HAP-1 (cell line): ENCODE results near the gene MAP2K4.

Experiments used
- DNase-seq, 2 experiments: peaks; one replicate each; pipeline ENCODE4 v3.0.0-alpha.2; 2016 to 2020; ENCODE audit warnings: low spot score in 2 of 2
- H3K27me3 ChIP-seq: fragments of 250-450 bp; sonication (Bioruptor Pico); 2 replicates; pipeline ENCODE4 v1.5.1; 2020; ENCODE audit warnings: low read depth, mild to moderate bottlenecking, moderate library complexity
- H3K36me3 ChIP-seq: fragments of 250-450 bp; sonication (Bioruptor Pico); replicated peaks from 2 replicates; pipeline ENCODE4 v1.5.1; 2020; ENCODE audit warnings: mild to moderate bottlenecking
- H3K4me1 ChIP-seq: fragments of 250-450 bp; sonication (Bioruptor Pico); 2 replicates; pipeline ENCODE4 v1.5.1; 2020; ENCODE audit warnings: mild to moderate bottlenecking
- H3K4me3 ChIP-seq: fragments of 250-450 bp; sonication (Bioruptor Pico); 2 replicates; pipeline ENCODE4 v1.5.1; 2020; ENCODE audit warnings: mild to moderate bottlenecking, moderate library complexity
- H3K9me3 ChIP-seq: fragments of 250-450 bp; sonication (Bioruptor Pico); 2 replicates; pipeline ENCODE4 v1.5.1; 2020; ENCODE audit warnings: mild to moderate bottlenecking, moderate library complexity
- in situ Hi-C: fragments of 300-500 bp; cut with MboI; formaldehyde crosslinking; loops from 3 replicates; pipeline ENCODE4 v1.14.3; 2020; ENCODE audit warnings: low sequenced_read_pairs, inconsistent platforms, mixed read lengths

Gene MAP2K4

DNA sequence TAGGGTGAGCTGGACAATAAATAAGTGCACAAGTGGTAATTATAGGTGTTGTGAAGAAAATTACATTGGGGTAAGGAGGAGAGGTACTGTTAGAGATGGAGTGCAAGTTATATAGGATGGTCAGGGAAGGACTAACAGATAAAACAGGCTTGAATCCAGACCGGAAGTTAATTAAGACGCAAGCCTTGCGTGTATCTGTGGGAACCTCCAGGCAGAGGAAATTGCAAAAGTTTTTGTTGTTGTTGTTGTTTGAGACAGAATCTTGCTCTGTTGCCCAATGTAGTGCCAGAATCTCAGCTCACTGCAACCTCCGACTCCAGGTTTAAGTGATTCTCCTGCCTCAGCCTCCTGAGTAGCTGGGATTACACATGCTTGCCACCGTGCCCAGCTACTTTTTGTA is 21.0 kb upstream of the MAP2K4 start:
- in situ Hi-C loops: loop anchor here (25.0 kb wide), 4 partner anchors 1013 to 1337 kb away; partner anchors contain the start of genes ELAC2, MYH3 and TMEM220
- H3K36me3 ChIP-seq: no peaks in the 10 kb centered on the region
- H3K9me3 ChIP-seq: no peaks in the 10 kb centered on the region
- H3K4me1 ChIP-seq: peaks cover 13% of the 10 kb centered on the region
- DNase-seq: no peak
- H3K27me3 ChIP-seq: no peaks in the 10 kb centered on the region
- no peak overlapping the region for H3K4me3 ChIP-seq

DNA sequence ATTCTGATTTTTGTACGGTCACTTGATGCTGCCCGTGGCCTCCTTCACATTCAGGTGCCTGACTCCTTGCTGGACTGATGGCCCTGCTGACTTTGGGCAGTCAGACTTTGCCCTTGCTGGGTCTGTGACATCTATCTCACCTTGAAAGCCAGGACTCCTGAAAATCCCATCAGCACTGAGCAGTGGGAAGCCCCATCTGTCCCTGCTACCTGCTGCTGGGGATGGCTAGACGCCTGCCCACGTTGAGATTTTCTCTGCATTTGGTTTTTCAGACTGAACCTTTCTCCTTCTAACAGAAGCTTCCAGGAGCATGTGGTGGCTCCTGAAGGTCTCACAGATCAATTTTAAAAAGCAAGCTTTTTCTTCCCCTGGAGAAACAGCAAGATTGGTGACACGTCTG is 13.2 kb upstream of the MAP2K4 start:
- Histone ChIP-seq H3K36me3 (no peaks in the 10 kb centered on the region), H3K4me3 (no peak overlapping the region), H3K27me3 (no peaks in the 10 kb centered on the region), H3K9me3 (no peaks in the 10 kb centered on the region), H3K4me1 (no peaks in the 10 kb centered on the region)
- in situ Hi-C loops: loop anchor here (25.0 kb wide), 1 partner anchor 1005 kb away; the partner anchor contains the start of gene ELAC2
- no peak for DNase-seq

DNA sequence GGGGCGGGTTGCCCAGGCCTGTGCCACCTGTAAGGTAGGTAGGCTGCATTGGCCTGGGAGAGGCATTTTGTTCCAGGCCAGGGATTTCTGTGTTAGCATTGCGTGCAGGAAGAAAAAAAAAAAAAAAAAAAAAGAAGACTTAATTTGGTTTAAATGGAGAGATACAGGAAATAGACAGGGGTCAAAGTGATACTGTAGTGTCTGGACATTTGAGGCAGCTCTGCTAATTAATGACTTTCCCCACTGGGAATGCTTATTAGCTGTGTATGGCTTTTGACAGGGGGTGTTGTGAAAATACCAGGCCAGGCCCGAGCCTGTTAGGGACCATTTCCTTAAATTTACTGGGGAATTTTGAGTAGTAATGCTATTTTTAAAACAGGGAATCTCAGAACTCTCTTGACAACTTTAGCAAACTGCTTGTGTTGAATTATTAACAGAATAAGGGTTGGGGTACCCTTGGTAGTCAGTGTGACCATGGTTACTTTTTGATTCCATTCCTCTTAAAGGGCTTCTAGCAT is 1.0 kb downstream of the MAP2K4 start:
- Histone ChIP-seq H3K4me3 (peak overlapping the region; percentile 39), H3K27me3 (no peaks in the 10 kb centered on the region), H3K9me3 (no peaks in the 10 kb centered on the region), H3K36me3 (no peaks in the 10 kb centered on the region; the same call in 1 of the 2 replicates), H3K4me1 (peaks cover 22% of the 10 kb centered on the region)
- in situ Hi-C loops: loop anchor here (25.0 kb wide), 1 partner anchor 991 kb away; the partner anchor contains the start of gene ELAC2
- DNase-seq: no peak

DNA sequence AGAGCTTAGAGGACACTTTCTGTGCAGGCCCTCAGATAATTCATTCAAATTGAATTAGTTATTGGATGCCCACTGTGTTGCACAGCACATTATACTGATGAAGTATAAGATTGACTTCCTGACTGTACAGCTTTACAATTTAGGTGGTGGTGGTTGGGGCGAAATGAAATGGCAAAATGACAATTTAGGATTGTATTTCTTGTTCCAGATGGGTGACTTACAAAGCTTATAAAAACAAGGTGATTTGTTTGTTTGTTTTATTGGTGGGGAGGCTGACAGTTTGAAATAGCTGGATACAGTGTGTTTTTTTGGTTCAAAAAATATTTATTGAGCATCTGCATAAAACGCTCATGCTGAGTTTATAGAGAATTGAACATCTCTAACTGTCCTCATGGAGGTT is 1.6 kb downstream of the MAP2K4 start:
- Histone ChIP-seq H3K9me3 (no peaks in the 10 kb centered on the region), H3K4me1 (peaks cover 22% of the 10 kb centered on the region), H3K4me3 (peak overlapping the region; percentile 39), H3K27me3 (no peaks in the 10 kb centered on the region), H3K36me3 (peaks cover 4% of the 10 kb centered on the region; the same call in 1 of the 2 replicates)
- in situ Hi-C loops: loop anchor here (25.0 kb wide), 1 partner anchor 990 kb away; the partner anchor contains the start of gene ELAC2
- DNase-seq: no peak

DNA sequence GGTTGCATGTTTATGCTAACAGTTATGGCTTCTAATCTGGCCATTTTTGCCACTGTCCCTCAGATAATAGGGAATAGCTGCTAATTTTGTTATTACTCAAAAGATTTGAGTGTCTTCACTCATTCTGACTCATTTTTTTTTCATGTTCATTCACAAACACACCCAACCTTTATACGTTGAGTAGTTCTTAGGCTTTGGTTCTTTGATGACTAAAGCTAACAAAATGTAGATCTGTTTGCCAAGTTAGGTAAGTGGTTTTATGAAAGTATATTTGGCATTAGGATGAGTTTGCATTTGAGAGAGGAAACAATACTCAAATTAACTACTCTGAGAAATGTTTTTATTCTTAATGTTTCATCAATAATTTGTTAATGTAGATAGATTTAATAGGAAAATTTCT is 3.6 kb downstream of the MAP2K4 start:
- in situ Hi-C loops: loop anchor here (25.0 kb wide), 1 partner anchor 988 kb away; the partner anchor contains the start of gene ELAC2

DNA sequence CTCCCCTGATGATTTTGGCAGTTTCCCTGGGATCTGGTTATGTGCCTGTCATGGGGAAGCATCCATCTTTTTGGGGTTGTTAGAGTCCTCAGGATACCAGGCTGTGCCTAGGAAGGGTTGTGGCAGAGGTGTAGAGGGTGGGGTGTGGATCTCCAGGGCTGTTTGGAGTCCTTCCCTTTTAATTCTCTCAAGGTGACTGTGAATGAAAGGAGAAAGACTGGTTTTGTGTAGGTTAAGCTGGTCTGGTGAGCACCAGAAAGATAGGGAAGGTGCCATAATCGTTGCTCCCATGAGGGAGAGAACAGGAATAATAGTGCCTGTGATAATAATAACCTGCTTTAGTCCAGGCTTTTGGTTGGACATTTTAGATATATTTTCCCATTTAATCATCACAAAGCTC is 7.0 kb downstream of the MAP2K4 start:
- Histone ChIP-seq H3K9me3 (no peaks in the 10 kb centered on the region), H3K4me1 (peaks cover 3% of the 10 kb centered on the region), H3K27me3 (no peaks in the 10 kb centered on the region), H3K4me3 (no peak overlapping the region), H3K36me3 (peaks cover 4% of the 10 kb centered on the region; the same call in 1 of the 2 replicates)
- no peak for DNase-seq
- in situ Hi-C loops: no loop called here

More for the DNA sequence above, 3.6 kb downstream of the MAP2K4 start:
- H3K27me3 ChIP-seq: no peaks in the 10 kb centered on the region
- no peaks in the 10 kb centered on the region for H3K9me3 ChIP-seq
- H3K36me3 ChIP-seq: peaks cover 4% of the 10 kb centered on the region; the same call in 1 of the 2 replicates
- no peak overlapping the region for H3K4me3 ChIP-seq
- H3K4me1 ChIP-seq: peaks cover 13% of the 10 kb centered on the region
- no peak for DNase-seq

DNA sequence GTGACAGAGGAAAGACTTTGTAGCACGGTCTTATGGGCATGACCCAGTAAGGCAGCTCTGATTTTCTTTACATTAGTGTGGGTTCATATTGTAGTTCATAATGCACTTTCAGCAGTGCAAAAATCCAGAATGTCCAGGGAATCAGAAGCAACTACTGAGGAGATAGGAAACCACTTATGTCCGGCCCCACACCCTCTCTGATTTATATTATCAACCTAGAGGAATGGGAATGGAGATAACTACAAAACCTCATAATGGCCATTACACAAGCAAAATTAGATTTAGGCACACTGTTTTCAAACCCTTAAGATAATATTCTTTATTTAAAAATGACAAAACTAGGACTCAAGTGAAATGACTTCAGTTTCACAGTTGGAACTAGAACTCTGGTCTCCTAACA is 7.9 kb downstream of the MAP2K4 start:
- Histone ChIP-seq H3K4me3 (no peak overlapping the region), H3K4me1 (no peaks in the 10 kb centered on the region; the same call in 1 of the 2 replicates), H3K27me3 (no peaks in the 10 kb centered on the region), H3K9me3 (no peaks in the 10 kb centered on the region), H3K36me3 (peaks cover 4% of the 10 kb centered on the region; the same call in 1 of the 2 replicates)
- in situ Hi-C loops: no loop called here
- DNase-seq: no peak

DNA sequence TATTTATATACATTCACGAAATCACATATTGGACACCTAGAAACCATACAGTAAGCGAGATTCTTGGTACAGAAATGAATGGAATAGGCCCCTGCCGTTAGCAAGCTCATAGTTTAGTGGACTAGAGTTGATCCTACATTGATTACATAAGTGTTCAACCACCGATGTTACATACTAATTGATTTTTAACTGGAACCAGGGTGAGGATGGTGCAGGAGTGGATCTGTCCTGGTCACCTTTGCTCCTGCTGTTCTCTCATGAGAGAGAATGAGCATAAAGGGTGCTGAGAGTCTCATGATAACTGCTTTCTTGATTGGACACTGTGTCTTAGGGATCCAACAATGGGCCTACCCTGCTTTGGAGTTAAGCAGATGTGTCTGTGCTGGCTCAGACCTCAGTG is 13.9 kb downstream of the MAP2K4 start:
- H3K4me1 ChIP-seq: no peaks in the 10 kb centered on the region; the same call in 1 of the 2 replicates
- H3K9me3 ChIP-seq: no peaks in the 10 kb centered on the region
- H3K4me3 ChIP-seq: no peak overlapping the region
- no peak for DNase-seq
- no peaks in the 10 kb centered on the region for H3K27me3 ChIP-seq
- 0 out of 2 replicates have a peak, but pooled peaks cover 3% of the 10 kb centered on the region for H3K36me3 ChIP-seq
- in situ Hi-C loops: no loop called here

DNA sequence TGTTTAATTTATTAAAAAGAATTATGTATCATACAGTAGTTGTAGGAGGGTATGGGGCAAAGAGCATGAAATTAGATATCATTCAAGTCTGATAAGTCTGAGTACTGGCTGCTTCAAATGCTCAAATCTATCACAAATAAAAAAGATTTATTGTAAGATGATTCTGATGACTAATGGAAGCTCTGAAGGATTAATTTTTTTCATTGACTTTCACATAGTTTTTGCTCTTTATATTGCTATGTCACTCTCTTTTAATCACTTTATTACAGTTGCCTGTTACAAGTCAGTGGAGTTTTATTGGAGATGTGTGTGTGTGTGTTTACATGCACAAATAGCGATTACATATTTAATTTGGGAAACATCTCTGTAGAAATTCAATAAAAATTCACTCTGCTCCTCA is 15.0 kb downstream of the MAP2K4 start:
- Histone ChIP-seq H3K9me3 (no peaks in the 10 kb centered on the region), H3K27me3 (no peaks in the 10 kb centered on the region), H3K4me1 (no peaks in the 10 kb centered on the region; the same call in 1 of the 2 replicates), H3K36me3 (0 out of 2 replicates have a peak, but pooled peaks cover 3% of the 10 kb centered on the region), H3K4me3 (no peak overlapping the region)
- DNase-seq: no peak
- in situ Hi-C loops: no loop called here

DNA sequence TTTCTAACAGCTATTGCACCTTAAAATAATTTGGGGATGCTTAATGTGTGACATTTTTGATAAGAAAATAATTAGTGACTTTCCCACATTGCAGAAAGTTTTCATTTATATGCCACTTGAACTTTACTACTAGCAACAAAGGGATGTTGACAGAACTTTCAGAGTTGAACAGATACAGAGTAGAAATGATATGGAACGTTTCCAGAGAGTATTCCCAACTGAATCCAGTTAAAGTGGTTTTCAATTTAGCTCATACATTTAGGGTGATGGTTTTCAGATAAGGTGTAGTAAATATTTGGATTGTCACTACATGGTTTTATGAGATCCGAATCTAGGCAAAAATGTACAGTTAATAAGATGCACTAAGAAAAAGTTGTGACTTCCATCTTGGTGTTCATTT is 17.3 kb downstream of the MAP2K4 start:
- Histone ChIP-seq H3K36me3 (0 out of 2 replicates have a peak, but pooled peaks cover 3% of the 10 kb centered on the region), H3K9me3 (no peaks in the 10 kb centered on the region), H3K4me1 (peaks cover 7% of the 10 kb centered on the region), H3K27me3 (no peaks in the 10 kb centered on the region), H3K4me3 (no peak overlapping the region)
- DNase-seq: no peak
- in situ Hi-C loops: no loop called here

DNA sequence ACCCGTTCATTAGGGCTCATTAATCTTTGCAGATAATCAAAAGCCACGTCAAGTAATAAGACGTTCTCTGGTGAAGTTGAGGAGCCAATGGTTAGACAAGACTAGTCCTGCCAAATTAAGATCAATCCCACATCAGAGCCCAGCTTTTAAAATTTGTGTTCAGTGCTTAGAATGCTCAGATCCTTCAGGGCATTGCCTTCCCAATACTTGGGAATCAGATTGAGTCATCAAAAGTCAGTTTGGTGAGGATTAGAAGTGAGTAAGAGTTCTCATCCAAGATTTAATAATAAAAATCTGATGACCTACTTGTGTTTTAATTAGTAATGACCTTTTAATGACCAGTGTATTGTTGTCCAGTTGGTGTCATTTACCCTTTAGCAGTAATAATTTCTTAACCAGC is 19.8 kb downstream of the MAP2K4 start:
- no peaks in the 10 kb centered on the region for H3K27me3 ChIP-seq
- no peak overlapping the region for H3K4me3 ChIP-seq
- DNase-seq: no peak
- no peaks in the 10 kb centered on the region for H3K9me3 ChIP-seq
- in situ Hi-C loops: no loop called here
- no peaks in the 10 kb centered on the region for H3K36me3 ChIP-seq
- H3K4me1 ChIP-seq: peaks cover 7% of the 10 kb centered on the region

DNA sequence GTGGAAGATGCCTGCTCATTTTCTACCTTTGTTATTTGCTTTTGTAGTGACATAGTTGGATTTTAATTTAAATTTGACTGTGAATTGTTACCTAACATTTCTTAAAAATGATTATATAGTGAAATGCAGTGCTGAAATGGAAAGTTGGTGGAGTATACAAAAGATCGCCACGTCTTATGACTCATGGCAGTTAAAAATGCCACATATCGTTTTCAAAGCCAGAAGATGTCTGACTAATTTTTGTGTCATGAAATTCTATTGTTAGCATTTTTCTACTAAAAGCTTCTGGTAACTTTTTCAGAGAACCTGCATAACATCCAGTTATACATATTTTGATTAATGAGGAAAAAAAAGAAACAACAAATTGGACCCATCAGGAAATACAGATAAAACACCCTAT is 20.6 kb downstream of the MAP2K4 start:
- Histone ChIP-seq H3K27me3 (no peaks in the 10 kb centered on the region), H3K4me1 (peaks cover 14% of the 10 kb centered on the region), H3K36me3 (no peaks in the 10 kb centered on the region), H3K4me3 (no peak overlapping the region), H3K9me3 (no peaks in the 10 kb centered on the region)
- DNase-seq: no peak
- in situ Hi-C loops: no loop called here

DNA sequence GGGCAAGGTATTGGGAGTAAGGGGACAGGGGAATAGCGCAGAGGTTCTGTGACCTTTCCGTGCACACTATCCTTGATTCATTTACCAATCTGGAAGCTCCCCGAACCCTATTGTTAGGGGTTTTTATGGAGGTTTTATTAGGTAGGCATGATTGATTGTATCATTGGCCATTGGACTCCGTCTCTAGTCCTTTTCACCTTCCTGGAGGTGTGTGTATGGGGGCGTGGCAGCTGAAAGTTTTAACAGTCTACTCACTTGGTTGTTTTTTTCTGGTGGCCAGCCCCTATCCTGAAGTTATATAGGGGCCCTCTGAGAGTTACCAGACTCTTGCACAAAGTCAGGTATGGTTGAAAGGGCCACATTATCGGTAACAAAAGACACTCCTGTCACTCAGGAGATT is 23.0 kb downstream of the MAP2K4 start:
- H3K4me3 ChIP-seq: no peak overlapping the region
- H3K36me3 ChIP-seq: no peaks in the 10 kb centered on the region
- no peaks in the 10 kb centered on the region for H3K27me3 ChIP-seq
- H3K9me3 ChIP-seq: no peaks in the 10 kb centered on the region
- in situ Hi-C loops: no loop called here
- DNase-seq: no peak
- peaks cover 29% of the 10 kb centered on the region for H3K4me1 ChIP-seq

DNA sequence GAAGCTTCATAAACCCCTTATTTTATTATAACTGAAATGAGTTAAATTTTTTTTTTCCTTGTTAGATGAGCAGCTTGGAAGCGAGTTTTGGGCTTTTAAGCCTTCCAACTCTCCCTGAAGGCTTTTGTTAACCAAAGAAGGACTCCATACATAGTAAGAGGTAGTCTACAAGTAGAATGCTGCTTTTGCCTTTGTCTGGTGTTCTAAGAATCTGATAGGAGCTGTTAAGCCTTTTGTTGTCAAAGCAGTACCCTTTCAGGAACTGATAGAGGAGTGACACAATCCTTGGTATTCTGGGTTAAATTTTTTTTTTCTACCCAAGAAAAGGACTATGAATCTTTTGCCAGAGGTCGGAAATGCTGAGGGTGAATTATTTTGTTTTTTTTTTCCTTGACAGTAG is 26.1 kb downstream of the MAP2K4 start:
- no peak overlapping the region for H3K4me3 ChIP-seq
- peaks cover 22% of the 10 kb centered on the region for H3K4me1 ChIP-seq
- in situ Hi-C loops: no loop called here
- no peaks in the 10 kb centered on the region for H3K36me3 ChIP-seq
- H3K27me3 ChIP-seq: no peaks in the 10 kb centered on the region
- H3K9me3 ChIP-seq: no peaks in the 10 kb centered on the region
- peak; percentile 15 to 95 for DNase-seq
